HFF-Myc (cell line): ENCODE data around the gene OR10A5.
"Not testable (repeated sequence)": the region's sequence is repeated elsewhere in the genome, so short reads cannot be mapped to it uniquely, and the experiment has no call there.

Experiments used
- DNase-seq: peaks from one replicate; pipeline ENCODE4 v3.0.0-alpha.2; 2011; ENCODE audit warnings: low read depth; ENCODE audit errors: extremely low read depth
- H3K4me3 ChIP-seq: replicated peaks from 2 replicates; pipeline ENCODE4 v1.5.1; 2011; ENCODE audit warnings: low read depth, mild to moderate bottlenecking, control low read depth, low read length
- TF ChIP-seq, protein P1 (sequence below): IDR thresholded peaks from 2 replicates; pipeline ENCODE4 v1.5.1; 2012; ENCODE audit warnings: mild to moderate bottlenecking, low read depth, low read length, control low read depth; ENCODE audit errors: missing control alignments

OR10A5 gene, protein sequence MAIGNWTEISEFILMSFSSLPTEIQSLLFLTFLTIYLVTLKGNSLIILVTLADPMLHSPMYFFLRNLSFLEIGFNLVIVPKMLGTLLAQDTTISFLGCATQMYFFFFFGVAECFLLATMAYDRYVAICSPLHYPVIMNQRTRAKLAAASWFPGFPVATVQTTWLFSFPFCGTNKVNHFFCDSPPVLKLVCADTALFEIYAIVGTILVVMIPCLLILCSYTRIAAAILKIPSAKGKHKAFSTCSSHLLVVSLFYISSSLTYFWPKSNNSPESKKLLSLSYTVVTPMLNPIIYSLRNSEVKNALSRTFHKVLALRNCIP

DNA sequence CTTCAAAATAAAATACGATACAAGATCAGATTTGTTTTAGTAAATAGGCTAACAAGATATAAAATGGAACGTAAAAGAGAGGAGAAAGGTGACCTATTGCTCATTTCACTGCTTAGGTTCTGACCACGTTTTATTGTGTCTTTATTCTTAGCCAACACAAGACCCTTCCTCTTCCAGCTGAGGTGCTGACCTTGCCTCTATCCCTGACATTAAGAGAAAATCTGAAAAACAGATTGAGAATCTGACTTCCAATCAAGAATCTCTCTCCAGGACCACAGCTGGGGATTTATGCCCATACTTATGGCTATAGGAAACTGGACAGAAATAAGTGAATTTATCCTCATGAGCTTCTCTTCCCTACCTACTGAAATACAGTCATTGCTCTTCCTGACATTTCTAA, at the start of gene OR10A5:
Gene OR10A5, plus strand, starts transcription at position 301 of the 400 bp plus-strand sequence. Its CDS starts 0 bp downstream, at position 301.
- no peak for DNase-seq
- H3K4me3 ChIP-seq, result no peak within 1 kb of the TSS
- TF ChIP-seq, protein P1, sequence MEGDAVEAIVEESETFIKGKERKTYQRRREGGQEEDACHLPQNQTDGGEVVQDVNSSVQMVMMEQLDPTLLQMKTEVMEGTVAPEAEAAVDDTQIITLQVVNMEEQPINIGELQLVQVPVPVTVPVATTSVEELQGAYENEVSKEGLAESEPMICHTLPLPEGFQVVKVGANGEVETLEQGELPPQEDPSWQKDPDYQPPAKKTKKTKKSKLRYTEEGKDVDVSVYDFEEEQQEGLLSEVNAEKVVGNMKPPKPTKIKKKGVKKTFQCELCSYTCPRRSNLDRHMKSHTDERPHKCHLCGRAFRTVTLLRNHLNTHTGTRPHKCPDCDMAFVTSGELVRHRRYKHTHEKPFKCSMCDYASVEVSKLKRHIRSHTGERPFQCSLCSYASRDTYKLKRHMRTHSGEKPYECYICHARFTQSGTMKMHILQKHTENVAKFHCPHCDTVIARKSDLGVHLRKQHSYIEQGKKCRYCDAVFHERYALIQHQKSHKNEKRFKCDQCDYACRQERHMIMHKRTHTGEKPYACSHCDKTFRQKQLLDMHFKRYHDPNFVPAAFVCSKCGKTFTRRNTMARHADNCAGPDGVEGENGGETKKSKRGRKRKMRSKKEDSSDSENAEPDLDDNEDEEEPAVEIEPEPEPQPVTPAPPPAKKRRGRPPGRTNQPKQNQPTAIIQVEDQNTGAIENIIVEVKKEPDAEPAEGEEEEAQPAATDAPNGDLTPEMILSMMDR, result no peak

DNA sequence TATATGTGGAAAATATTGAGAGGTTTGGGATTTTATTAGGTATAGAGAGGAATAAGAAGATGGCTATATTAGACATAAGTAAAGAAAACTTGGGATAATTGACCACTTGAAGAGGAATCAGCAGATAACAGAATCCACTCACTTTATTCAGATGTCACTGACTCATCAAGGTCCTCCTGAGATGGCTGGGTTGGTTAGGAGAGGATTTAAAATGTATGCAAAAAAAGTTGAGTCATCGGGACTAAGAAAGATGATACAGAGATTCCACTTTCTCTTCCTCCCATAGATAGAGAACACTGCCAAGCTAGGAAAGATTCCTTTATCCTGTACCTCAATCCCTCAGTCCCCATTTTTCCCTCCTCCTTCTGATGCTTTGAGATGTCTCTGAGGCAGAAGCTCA, 46.1 kb upstream of the OR10A5 start, which contains the start of gene OR6A2:
Gene OR6A2, minus strand, starts transcription at position 288 of the 400 bp plus-strand sequence. CDS start 3,981 bp downstream, outside the sequence.
- no peak for DNase-seq
- no peak within 1 kb of the TSS for H3K4me3 ChIP-seq
- TF ChIP-seq, protein P1, result no peak

DNA sequence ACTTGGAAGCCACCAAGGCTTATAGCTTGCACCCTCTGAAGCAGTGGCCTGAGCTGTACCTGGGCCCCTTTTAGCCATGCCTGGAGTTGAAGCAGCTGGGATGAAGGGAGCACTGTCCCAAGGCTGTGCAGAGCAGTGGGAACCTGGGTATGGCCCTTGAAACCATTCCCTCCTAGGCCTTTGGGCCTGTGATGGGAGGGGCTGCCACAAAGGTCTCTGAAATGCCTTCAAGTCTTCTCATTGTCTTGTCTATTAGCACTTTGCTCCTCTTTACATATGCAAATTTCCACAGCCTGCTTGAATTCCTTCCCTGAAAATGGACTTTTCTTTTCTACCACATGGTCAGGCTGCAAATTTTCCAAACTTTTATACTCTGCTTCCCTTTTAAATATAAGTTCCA, 44.4 kb upstream of the OR10A5 start:
- H3K4me3 ChIP-seq, DNase-seq: not testable (repeated sequence)

DNA sequence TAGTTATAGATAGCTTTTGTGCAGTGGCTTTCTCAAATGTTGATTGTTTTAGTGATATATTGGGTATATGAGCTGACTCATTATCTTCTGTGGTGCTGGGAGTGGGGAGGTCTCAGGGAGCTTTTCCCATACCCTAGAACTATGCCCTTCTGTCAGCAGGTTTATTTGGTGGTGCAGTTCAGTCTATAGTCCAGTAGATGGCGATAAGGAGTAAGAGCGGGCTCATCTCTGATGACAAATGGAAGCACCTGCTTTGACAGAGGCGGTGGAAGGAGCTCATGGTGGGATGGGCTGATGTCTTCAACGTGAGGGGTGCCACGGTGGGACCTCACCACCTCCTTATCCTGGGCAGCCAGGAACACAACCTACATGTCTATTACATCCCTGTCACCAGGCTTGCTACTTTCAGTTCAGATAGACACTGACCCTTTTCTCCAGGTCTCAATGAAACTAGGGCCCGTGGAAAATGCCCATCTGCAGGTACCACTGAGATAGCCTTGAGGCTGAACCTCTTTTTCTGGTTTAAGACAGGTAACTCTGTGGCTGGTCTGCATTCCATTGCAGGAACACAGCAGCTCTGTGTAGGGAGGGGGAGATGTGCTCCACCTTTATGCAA, 33.0 kb upstream of the OR10A5 start:
- no peak overlapping the region for H3K4me3 ChIP-seq
- DNase-seq, result no peak
- TF ChIP-seq, protein P1, result peak; percentile 89

DNA sequence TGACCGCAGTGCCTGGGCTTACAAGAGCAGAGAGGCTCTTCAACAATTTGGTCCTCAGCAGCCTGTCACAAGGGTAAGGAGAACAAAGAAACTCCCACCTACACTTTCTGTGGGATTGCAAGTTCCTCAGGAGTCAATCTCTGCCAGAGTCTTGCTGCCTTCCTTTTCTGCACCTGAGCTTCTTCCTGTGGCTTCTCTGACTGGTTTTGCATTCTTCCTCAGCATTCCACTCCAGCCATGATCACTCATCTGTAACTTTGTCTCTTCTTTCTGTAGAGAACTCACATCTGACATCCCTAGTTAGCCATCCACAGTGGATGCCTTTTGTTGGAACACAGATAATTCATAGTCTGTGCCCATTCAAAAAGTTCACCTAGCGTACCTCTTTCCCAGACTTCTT, 31.8 kb upstream of the OR10A5 start:
- TF ChIP-seq, protein P1, result no peak
- H3K4me3 ChIP-seq, result no peak overlapping the region
- DNase-seq, result no peak

DNA sequence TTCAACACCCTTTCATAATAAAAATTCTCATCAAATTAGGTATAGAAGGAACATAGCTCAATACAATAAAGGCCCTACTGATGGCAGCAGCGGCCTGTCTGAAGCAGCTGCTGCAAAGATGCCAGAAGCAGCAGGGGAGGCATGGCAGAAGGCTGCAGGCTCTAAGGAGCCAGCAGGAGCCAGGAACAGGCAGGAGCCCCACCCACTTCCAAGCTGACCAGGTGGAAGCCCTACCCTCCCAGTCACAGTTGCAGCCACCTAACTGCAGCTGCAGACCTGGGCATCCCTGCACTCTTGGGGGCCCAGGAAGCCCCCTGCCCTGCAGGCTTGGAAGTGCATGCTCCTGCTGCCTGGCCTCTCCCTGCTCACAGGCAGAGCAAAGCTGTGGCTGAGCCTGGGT, 27.8 kb upstream of the OR10A5 start:
- DNase-seq, result no peak
- TF ChIP-seq, protein P1, result no peak

DNA sequence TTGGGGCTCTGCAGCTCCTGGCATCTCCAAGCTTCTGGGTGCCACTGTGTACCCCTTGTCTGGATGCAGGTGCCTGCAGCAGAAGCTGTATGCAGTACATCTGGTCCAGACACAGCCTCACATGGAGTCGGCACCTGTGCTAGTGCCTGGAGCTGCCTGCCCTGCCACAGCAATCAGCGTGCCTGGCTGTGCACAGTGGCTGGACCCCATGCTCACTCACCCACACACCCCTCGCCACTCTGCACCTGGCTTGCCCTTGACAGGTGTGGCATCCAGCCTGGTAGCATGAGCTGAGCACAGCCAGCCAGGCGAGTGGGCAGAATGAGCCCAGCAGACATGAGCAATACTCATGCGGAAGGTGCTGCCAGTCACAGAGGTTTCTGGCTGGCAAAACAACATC, 26.5 kb upstream of the OR10A5 start:
- no peak for DNase-seq
- H3K4me3 ChIP-seq, result no peak overlapping the region
- TF ChIP-seq, protein P1, result no peak

More for the DNA sequence above, 27.8 kb upstream of the OR10A5 start:
- H3K4me3 ChIP-seq, result no peak overlapping the region
